ENCODE data around the gene NRXN3. TPM values are rescaled to one million over a fixed set of nuclear protein-coding genes. Genes with fewer than 3 reads are reported as not detected.

Gene NRXN3
- total and polyA plus RNA-seq, 2 experiments from 2014 or later = 1.0 to 1.8 TPM

DNA sequence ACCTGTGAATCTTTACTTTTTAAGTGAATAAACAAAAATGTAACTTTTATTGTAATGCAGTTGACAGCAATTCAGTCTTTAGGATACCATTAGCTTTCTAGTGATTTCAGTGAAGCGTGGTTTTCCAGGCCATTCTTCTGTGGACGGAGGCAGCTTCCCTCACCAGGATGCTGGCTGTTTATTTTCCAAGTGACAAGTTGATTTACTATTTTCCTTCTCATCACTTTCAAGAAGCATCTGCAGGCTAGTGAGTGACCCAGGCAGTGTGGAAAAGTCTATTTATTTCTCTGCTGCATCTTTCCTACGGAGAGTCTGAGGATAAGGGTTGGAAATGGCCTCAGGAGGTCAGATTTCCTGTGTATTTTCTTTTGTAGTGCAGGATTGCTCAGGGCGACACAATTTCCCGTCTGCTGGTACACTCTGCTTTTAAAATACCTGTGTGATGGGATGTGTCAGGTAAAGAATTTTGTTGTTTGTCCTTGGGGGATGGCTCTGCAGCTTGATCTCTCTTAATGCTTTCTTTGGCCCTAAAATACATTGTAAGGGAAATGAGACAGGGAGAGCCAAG, 467.8 kb downstream of the NRXN3 start:
- Histone ChIP-seq H3F3A (replicated peaks; ENCODE audit: low read depth) (no peaks in the 10 kb centered on the region), H2AFZ (no peak overlapping the region), H4K20me1 (replicated peaks; ENCODE audit: insufficient read depth) (no peaks in the 10 kb centered on the region), H3K4me2 (no peak overlapping the region), H3K36me3 (ENCODE audit: insufficient read depth) (no peaks in the 10 kb centered on the region), H3K4me3 (no peak overlapping the region), H3K4me1 (ENCODE audit: insufficient read depth) (peaks cover 3% of the 10 kb centered on the region; the same call in 1 of the 2 replicates), H3K79me2 (replicated peaks; ENCODE audit: insufficient read depth) (no peaks in the 10 kb centered on the region), H3K27ac (ENCODE audit: low read depth) (no peak overlapping the region), H3K27me3 (ENCODE audit: insufficient read depth) (no peaks in the 10 kb centered on the region), H3K9me2 (ENCODE audit: insufficient read depth) (no peaks in the 10 kb centered on the region)
- Mint-ChIP-seq H3K36me3 (ENCODE audit: low read depth) (no peaks in the 10 kb centered on the region), H3K4me3 (no peak overlapping the region), H3K4me1 (peaks cover 38% of the 10 kb centered on the region), H3K9me3 (no peaks in the 10 kb centered on the region; the same call in 2 of the 3 replicates), H3K27ac (no peak overlapping the region), H3K27me3 (ENCODE audit: insufficient read depth, low read depth, poor library complexity) (no peaks in the 10 kb centered on the region)
- TF ChIP-seq JUNB (IDR thresholded peaks at IDR 0.05; ENCODE audit: unreplicated experiment) = no peak
- TF ChIP-seq, protein P1, sequence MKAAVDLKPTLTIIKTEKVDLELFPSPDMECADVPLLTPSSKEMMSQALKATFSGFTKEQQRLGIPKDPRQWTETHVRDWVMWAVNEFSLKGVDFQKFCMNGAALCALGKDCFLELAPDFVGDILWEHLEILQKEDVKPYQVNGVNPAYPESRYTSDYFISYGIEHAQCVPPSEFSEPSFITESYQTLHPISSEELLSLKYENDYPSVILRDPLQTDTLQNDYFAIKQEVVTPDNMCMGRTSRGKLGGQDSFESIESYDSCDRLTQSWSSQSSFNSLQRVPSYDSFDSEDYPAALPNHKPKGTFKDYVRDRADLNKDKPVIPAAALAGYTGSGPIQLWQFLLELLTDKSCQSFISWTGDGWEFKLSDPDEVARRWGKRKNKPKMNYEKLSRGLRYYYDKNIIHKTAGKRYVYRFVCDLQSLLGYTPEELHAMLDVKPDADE (IDR thresholded peaks at IDR 0.05) = no peak
- no peak for TF ChIP-seq EZH2 (IDR thresholded peaks at IDR 0.05; ENCODE audit: low read depth, unreplicated experiment)
- no peak for TF ChIP-seq ZNF114 (CRISPR knock-in tag; IDR thresholded peaks at IDR 0.05)
- TF ChIP-seq STAT1 (IDR thresholded peaks at IDR 0.05; ENCODE audit: unreplicated experiment) = no peak
- no peak for TF ChIP-seq CTCF (conservative IDR thresholded peaks at IDR 0.05; ENCODE audit: low read depth in 2 of 2)
- TF ChIP-seq ZNF331 (CRISPR knock-in tag; IDR thresholded peaks at IDR 0.05; ENCODE audit: low read depth) = no peak
- TF ChIP-seq REST (IDR thresholded peaks at IDR 0.05; ENCODE audit: unreplicated experiment) = no peak
- ATAC-seq (no peak), DNase-seq (ENCODE audit: low spot score) (no peak)

GRCh38 chr14:78638926-78639325, 468.8 kb downstream of the NRXN3 start:
- Histone ChIP-seq H3K9me2 (ENCODE audit: insufficient read depth) (no peaks in the 10 kb centered on the region), H3K4me2 (no peak overlapping the region), H3K4me3 (no peak overlapping the region), H3K27me3 (ENCODE audit: insufficient read depth) (no peaks in the 10 kb centered on the region), H3F3A (replicated peaks; ENCODE audit: low read depth) (no peaks in the 10 kb centered on the region), H3K79me2 (replicated peaks; ENCODE audit: insufficient read depth) (no peaks in the 10 kb centered on the region), H4K20me1 (replicated peaks; ENCODE audit: insufficient read depth) (no peaks in the 10 kb centered on the region), H3K4me1 (ENCODE audit: insufficient read depth) (peaks cover 3% of the 10 kb centered on the region; the same call in 1 of the 2 replicates), H2AFZ (no peak overlapping the region), H3K27ac (ENCODE audit: low read depth) (no peak overlapping the region), H3K36me3 (ENCODE audit: insufficient read depth) (no peaks in the 10 kb centered on the region)
- no peaks in the 10 kb centered on the region for H3K36me3 Mint-ChIP-seq (ENCODE audit: low read depth)
- peak; percentile 51 for ATAC-seq
- peak overlapping the region; percentile 29; the same call in 1 of the 2 replicates for H3K27ac Mint-ChIP-seq
- H3K4me1 Mint-ChIP-seq = peaks cover 32% of the 10 kb centered on the region
- no peak overlapping the region for H3K4me3 Mint-ChIP-seq
- DNase-seq (ENCODE audit: low spot score) = no peak
- no peaks in the 10 kb centered on the region for H3K27me3 Mint-ChIP-seq (ENCODE audit: insufficient read depth, low read depth, poor library complexity)
- no peaks in the 10 kb centered on the region; the same call in 2 of the 3 replicates for H3K9me3 Mint-ChIP-seq
- no peak for TF ChIP-seq REST (IDR thresholded peaks at IDR 0.05; ENCODE audit: unreplicated experiment)
- no peak for TF ChIP-seq ZNF331 (CRISPR knock-in tag; IDR thresholded peaks at IDR 0.05; ENCODE audit: low read depth)
- no peak for TF ChIP-seq CTCF (conservative IDR thresholded peaks at IDR 0.05; ENCODE audit: low read depth in 2 of 2)

Measured in GM23338 (cell line).